SK-N-MC (cell line): Measurements from ENCODE around the gene TACR2.

ENCODE experiments used
- FOXP2 ChIP-seq: optimal IDR thresholded peaks from 2 replicates; pipeline ENCODE3; 2011; ENCODE audit warnings: mild to moderate bottlenecking, moderate library complexity; ENCODE audit not compliant: insufficient read depth; ENCODE audit errors: extremely low read length, control extremely low read depth
- POLR2AphosphoS5 ChIP-seq: IDR thresholded peaks from 2 replicates; pipeline ENCODE4 v1.6.1; 2012; ENCODE audit warnings: mild to moderate bottlenecking, low read depth, low read length, borderline replicate concordance

- TF ChIP-seq POLR2AphosphoS5 (no peak), FOXP2 (no peak)
Observed at GRCh38 chr10:69419744-69420126, 3.0 kb upstream of the TACR2 start.
